GM19468 (cell line): ENCODE data around the gene CDK12.
"Not testable (repeated sequence)": the region's sequence is repeated elsewhere in the genome, so short reads cannot be mapped to it uniquely, and the experiment has no call there.

ENCODE experiments used
- ATAC-seq: cut with Tn5 transposase; IDR thresholded peaks from one replicate; pipeline ENCODE4 v1.9.1; 2021; ENCODE audit warnings: mild to moderate bottlenecking, moderate library complexity, moderate number of reproducible peaks; ENCODE audit not compliant: unreplicated experiment; ENCODE audit errors: extremely low read depth

CDK12 gene

DNA sequence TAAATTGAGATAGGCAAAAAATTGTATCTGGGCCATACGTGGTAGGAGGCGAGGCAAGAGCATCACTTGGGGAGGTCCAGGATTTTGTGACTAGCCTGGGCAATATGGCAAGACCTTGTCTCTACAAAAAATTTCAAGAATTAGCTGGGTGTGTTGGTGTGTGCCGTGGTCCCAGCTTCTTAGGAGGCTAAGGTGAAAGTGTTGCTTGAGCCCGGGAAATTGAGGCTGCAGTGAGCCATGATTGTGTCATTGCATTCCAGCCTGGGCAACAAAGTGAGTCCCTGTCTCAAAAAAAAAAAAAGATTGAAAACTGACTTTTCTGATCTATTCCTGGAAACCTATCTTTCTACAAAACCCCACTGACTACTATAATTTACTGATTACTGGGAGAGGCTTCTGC lies 26.7 kb downstream of the CDK12 start:
- ATAC-seq = no peak

DNA sequence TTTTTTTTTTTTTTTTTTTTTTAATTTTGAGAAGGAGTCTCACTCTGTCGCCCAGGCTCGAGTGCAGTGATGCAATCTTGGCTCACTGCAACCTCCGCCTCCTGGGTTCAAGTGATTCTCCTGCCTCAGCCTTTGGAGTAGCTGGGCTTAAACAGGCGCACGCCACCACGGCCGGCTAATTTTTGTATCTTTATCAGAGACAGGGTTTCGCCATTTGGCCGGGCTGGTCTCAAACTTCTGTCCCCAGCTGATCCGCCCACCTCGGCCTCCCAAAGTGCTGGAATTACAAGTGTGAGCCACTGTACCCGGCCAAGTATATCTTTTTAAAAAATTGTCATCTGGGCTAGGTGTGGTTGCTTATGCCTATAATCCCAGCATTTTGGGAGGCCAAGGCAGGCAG lies 35.6 kb downstream of the CDK12 start:
- not testable (repeated sequence) for ATAC-seq

DNA sequence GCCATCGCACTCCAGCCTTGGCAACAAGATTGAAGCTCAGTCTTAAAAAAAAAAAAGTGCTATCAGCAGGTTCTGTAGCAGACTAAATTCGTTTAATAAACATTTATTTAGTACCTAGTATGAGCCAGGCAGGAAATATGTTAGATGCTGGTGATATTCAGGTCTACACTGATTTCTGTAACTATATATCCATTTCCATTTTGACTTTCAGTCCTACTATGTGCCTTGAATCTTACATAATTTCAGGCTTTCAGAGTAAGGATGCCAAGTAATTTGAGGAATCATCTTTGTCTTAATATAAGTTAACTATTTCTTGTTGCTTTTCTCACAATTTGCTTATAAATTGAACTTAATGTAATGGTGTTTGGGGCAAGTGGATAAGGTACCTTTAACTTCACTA lies 46.2 kb downstream of the CDK12 start:
- no peak for ATAC-seq

DNA sequence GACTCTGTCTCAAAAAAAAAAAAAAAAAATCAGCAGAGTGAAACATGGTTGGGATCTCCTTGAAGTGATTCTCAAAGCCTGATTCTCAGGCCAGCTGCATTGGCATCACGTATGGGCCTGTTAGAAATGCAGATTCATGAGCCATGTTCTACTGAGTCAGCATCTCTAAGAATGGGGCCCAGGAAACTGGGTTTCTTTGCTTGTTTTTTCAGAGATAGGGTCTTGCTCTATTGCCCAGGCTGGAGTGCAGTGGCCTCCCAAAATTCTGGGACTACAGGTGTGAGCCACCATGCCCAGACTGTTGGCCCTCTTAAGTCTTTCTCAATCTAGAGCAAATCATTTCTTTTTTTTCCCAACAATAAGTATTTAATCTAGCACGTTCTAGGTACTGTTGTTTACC lies 47.7 kb downstream of the CDK12 start:
- no peak for ATAC-seq

DNA sequence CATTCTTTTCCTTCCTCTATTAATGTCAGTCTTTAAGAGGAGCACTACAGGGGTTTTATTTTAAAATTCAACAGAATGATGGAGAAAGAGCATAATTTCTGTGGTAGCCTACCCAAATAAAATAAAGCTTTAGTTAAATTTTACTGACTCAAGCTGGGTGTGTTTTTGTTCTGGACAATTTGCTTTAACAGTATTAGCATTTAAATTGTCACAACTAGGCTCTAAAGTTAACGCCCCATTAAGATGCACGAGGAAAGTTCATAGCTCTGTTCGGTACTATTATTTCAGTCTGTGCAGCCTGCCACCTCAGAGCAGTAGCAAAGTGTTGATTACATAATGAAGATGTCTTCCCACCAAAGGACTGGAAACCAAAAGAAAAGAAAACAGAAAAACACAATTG lies 52.0 kb downstream of the CDK12 start:
- no peak for ATAC-seq

DNA sequence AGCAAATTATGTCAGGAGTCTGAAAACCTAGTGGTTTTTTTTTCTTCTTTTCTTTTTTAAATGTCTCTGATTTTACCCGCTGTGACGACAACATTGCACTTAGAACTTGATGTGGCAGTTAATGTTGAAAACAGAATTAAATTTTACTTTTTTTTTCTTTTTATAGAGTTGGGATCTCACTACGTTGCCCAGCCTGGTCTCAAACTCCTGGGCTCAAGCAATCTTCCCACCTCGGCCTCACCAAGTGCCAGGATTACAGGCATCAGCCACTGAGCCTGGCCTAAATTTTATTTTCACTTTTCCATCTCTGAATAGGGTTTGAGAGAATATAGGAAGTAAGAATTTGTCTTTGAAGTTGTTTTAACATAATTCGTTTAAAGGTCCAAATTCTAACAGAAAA lies 52.6 kb downstream of the CDK12 start:
- ATAC-seq = no peak

DNA sequence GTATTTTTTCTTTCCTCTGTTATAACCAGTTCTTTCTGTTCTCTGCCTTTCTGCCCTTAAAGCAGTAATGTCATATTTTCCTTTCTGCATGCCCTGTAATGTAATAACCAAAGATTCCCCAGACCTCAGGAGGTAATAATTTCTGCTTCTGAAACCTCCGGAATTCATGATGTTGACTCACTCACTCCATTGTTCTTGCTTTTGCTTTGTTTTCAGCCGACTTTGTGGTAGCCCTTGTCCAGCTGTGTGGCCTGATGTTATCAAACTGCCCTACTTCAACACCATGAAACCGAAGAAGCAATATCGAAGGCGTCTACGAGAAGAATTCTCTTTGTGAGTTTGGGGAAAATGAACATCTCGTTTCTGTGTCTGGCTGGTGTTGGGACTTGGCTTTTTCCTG lies 55.9 kb downstream of the CDK12 start:
- ATAC-seq = no peak

DNA sequence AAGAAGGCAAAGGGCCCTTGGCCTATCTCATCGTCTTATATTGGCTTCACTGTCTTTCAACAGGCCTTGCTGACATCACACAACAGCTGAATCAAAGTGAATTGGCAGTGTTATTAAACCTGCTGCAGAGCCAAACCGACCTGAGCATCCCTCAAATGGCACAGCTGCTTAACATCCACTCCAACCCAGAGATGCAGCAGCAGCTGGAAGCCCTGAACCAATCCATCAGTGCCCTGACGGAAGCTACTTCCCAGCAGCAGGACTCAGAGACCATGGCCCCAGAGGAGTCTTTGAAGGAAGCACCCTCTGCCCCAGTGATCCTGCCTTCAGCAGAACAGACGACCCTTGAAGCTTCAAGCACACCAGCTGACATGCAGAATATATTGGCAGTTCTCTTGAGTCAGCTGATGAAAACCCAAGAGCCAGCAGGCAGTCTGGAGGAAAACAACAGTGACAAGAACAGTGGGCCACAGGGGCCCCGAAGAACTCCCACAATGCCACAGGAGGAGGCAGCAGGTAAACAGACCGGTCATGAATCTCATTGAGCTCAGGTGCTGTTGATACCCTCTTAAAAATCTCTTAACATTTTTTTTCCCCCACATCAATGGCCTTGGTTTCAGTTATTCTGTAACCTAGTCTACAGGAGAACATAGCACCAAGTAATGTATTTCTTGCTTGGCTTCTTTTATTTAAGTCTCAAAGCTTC lies 64.7 kb downstream of the CDK12 start:
- no peak for ATAC-seq

DNA sequence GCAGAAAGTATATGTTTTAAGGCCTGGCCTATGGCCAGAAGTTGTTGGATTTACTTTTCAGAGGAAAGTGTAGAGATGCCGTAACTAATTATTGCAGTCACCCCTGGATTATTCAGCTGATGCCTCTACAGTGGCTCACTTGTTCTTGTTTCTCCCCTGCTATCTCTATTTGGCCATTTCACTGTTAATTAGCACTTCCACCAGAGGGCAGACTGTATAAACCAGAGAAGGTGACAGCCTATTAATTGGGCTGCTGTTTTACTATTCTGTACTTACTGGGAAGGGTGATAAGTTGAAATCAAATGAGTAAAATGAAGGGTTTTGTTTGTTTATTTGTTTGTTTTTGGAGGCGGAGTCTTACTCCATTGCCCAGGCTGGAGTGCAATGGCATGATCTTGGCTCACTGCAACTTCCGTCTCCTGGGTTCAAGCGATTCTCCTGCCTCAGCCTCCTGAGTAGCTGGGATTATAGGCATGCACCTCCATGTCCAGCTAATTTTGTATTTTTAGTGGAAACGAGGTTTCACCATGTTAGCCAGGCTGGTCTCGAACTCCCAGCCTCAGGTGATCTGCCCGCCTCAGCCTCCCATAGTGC lies 66.0 kb downstream of the CDK12 start:
- ATAC-seq = no peak

DNA sequence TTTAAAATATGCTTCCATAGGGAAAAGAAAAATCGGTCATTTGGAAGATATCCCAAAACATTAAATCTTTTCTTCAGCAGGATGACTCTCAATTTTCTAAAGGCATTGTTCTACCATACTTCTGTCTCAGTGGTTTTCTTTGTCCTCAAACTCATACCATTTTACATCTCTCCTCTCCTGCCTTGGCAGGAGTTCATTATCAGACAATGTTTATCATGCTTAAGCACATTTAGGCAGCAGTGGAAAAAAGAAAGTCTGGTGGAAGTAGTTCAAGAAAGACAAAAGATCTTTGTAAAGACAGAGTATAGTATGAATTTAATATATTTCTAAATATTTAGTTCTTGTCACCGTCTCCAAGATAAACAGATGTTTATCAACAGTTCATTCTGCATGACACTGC lies 68.2 kb downstream of the CDK12 start:
- ATAC-seq = no peak

DNA sequence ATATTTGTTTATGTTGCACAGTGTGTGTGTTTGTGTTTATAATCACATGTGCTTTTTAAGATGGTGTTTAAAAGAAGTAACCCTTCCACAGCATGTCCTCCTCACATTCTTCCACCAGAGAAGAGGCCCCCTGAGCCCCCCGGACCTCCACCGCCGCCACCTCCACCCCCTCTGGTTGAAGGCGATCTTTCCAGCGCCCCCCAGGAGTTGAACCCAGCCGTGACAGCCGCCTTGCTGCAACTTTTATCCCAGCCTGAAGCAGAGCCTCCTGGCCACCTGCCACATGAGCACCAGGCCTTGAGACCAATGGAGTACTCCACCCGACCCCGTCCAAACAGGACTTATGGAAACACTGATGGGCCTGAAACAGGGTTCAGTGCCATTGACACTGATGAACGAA lies 69.2 kb downstream of the CDK12 start:
- ATAC-seq = no peak

DNA sequence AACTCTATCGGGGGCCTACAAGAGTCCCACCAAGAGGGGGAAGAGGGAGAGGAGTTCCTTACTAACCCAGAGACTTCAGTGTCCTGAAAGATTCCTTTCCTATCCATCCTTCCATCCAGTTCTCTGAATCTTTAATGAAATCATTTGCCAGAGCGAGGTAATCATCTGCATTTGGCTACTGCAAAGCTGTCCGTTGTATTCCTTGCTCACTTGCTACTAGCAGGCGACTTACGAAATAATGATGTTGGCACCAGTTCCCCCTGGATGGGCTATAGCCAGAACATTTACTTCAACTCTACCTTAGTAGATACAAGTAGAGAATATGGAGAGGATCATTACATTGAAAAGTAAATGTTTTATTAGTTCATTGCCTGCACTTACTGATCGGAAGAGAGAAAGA lies 70.0 kb downstream of the CDK12 start:
- ATAC-seq = no peak

DNA sequence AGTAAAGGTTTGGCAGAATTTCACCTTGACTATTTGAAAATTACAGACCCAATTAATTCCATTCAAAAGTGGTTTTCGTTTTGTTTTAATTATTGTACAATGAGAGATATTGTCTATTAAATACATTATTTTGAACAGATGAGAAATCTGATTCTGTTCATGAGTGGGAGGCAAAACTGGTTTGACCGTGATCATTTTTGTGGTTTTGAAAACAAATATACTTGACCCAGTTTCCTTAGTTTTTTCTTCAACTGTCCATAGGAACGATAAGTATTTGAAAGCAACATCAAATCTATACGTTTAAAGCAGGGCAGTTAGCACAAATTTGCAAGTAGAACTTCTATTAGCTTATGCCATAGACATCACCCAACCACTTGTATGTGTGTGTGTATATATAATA lies 72.6 kb downstream of the CDK12 start:
- ATAC-seq = no peak

DNA sequence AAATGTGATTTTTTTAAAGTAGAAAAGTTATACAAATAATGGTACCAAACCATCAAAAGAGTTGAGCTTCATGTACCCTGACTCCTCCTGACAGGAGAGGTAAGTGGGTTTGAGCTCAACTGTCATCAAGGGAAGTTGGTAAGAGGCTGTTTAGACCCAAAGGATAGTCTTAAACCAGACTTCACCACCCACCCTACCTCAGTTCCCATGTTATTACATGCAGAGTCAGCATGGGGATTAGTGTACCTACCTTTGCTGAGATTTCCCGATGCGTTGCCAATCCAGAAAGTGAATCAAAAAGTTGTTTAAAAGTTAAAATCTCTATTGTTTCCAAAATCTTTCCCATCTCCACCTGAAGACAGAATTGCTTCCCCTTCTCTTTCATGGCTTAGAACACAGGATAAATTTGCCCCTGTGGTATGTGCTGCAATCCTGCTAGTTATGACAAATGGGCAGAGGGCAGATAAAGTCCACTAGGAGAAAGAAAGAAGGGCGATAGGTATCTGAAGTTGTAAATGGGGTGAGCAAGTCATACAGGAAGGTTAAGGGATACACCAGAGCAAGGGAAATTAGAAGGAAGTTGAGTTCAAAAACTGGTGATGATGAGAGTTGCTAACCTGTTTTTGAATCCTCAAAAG lies 73.6 kb downstream of the CDK12 start:
- ATAC-seq = no peak

DNA sequence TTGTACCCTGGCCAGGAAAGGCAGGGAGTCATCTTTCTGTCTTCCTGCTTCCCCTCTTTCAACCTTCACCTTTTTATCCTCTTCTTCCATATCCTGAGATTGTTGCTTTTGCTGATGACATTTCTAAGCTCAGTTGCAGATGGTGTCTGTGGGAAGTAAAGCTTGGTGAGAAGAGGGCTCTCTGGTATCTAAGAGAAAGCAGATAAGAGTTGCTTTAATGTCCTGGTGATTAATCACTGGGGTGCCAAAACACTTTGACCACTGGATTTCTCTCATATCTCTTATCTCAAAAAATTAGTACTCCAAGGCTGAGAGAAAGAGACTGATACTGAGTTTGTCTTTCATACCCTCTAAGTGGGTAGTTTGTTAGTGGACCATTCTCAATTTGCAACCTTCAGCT lies 75.2 kb downstream of the CDK12 start:
- ATAC-seq = no peak

DNA sequence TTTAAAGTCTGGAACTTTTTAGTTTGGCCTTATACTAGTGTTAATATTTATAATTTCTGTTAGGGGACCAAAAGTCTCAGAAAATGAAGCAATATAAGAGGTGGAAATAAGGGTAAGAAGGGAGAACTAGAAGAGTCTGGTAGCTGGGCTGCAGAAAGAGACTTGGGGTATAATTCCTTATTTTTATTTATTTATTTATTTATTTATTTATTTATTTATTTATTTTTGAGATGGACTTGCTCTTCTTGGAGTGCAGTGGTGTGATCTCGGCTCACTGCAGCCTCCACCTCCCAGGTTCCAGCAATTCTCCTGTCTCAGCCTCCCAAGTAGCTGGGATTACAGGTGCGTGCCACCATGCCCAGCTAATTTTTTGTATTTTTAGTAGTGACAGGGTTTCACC lies 76.1 kb downstream of the CDK12 start:
- ATAC-seq = not testable (repeated sequence)

DNA sequence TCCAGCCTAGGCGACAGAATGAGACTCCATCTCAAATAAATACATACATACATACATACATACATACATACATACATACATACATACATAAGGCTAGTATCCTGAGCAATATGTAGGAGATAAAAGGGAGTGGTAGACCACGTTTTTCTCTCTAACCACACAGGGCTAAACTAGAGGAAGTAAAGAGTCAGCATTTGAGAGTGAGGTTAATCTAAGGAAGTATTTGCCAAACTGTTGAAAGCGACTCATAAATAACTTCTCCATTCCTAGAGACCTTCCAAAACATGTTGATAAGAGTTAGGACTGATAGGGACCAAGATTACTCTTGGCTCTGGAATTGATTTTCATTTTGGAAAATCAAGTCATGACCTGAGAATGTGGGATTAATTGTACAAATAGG lies 77.6 kb downstream of the CDK12 start:
- no peak for ATAC-seq

DNA sequence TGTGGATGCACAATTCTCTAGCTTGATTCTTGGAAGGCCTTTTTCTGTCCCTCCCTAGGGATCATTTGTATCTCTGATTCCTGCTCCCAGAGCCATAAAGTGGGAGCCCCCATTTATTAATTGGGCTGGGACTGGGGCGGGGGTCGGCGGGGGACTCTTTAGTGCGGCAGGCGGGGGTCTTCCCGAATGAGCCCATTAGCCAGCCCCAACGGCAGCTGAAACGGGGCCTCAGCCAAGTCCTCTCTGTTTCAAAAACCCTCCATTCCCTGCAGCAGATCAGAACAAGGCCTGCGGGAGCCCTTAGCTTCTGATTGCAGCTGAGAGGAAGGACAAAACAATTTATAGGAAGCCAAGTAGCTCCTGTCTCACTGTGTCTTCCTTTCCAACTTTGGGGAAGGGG lies 79.3 kb downstream of the CDK12 start:
- ATAC-seq = no peak

DNA sequence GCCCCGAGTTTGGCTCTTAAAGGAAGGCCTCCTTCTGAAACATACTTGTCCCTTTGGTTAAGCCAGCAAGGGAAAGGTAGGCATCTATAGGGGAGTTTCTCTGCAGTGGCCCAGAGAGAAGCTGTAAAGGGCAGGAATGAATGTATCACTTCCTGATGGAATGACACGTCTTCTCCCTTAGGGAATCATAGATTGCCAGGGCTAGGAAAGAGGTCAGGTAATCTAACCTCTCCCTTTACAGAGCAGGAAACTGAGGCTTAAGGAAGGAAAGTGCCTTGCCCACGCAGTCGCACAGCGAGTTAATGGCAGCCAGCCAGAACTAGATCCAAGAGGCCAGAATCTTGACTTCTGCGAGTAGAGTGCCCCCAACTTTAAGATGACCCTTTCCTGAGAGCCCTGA lies 80.4 kb downstream of the CDK12 start:
- no peak for ATAC-seq

DNA sequence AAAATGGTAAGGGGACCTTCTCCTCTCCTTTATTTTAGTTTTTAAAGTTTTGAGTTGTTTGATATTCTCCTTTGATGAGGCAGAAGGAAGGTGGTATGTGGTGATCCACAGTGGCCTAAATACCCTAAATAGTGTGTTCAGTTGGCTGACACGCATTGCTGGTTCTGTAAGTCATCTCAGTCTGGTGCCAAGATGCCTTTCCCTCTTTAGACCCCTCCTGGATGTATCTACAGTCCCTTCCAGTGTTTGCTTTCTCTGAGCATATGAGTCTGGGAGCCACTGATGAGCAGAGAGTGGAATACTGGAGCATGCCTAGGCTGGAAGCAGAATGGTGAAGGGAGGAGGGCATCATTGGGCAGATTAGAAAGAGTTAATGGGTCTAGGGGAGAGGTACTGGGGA lies 81.9 kb downstream of the CDK12 start:
- ATAC-seq = no peak

DNA sequence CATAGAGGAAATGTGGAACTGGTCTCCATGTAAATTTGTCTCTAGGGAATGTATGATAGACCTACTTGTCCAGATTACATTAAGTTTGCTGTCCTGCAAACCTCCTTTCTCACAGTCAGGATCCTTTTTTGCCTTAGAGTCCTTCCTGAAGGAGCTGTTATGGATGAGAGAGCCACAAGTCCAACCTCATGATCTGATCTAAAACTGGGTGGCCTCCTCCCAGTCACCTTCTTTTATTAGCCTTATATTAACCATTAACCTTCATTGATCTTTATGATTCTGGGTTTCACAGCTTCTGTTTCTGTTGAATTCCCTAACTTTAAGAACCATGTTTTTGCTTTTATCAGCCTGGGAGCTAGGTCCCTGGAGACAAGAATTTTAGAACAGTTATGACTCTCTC lies 82.4 kb downstream of the CDK12 start:
- no peak for ATAC-seq

DNA sequence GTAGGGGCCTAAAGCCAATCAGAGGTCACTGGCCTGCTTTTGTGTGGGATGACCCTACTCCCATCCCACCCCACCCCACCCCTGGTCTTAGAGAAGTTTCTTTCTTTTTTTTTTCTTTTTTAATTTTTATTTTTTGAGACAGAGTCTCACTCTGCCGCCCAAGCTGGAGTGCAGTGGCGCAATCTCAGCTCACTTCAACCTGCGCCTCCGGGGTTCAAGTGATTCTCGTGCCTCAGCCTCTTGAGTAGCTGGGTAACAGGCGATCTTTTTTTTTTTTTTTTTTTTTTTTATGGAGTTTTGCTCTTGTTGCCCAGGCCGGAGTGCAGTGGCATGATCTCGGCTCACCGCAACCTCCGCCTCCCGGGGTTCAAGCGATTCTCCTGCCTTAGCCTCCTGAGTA lies 83.1 kb downstream of the CDK12 start:
- ATAC-seq = not testable (repeated sequence)
